Panc1 (cell line): ENCODE results near the gene ARMC2. TPM values are rescaled to one million over a fixed set of nuclear protein-coding genes. Genes with fewer than 3 reads are reported as not detected.

Experiments used
- ATAC-seq: fragments of 200-7000 bp; cut with Tn5 transposase; 2 replicates; pipeline ENCODE4 v1.9.1; 2020; ENCODE audit warnings: mild to moderate bottlenecking, moderate library complexity
- BruUV-seq: library from RNA; stranded (reverse); fragments of 400-500 nt; replicated peaks from 2 replicates; lab custom pipeline; 2021; lab: Mats Ljungman, UMichigan
- CTCF ChIA-PET: fragments of 300-600 bp; sonication (Branson Sonifier 250); formaldehyde crosslinking; loops from one replicate; lab custom pipeline; 2022; ENCODE audit warnings: antibody characterized with exemption; lab: Charles Lee
- POLR2A ChIA-PET: fragments of 300-600 bp; sonication (Branson Sonifier 250); formaldehyde crosslinking; loops from one replicate; lab custom pipeline; 2022; ENCODE audit warnings: antibody characterized with exemption; lab: Charles Lee
- DNase-seq: peaks from one replicate; pipeline ENCODE4 v3.0.0-alpha.2; 2010; ENCODE audit warnings: low read depth, low spot score
- H3K27ac ChIP-seq: 2 replicates; pipeline ENCODE4 v1.5.1; 2011; ENCODE audit warnings: mild to moderate bottlenecking, low read length, inconsistent platforms
- H3K27me3 ChIP-seq: fragments of 200-500 bp; sonication (Bioruptor generic); 2 replicates; pipeline ENCODE4 v1.6.0; 2014; ENCODE audit warnings: low read length, inconsistent platforms; ENCODE audit not compliant: control insufficient read depth, insufficient read depth
- H3K36me3 ChIP-seq: fragments of 200-500 bp; sonication (Bioruptor generic); 2 replicates; pipeline ENCODE4 v1.5.1; 2014; ENCODE audit warnings: inconsistent platforms, mild to moderate bottlenecking, low read length, moderate library complexity; ENCODE audit not compliant: control insufficient read depth, insufficient read depth
- H3K4me1 ChIP-seq: 2 replicates; pipeline ENCODE4 v1.5.1; 2011; ENCODE audit warnings: inconsistent platforms, mild to moderate bottlenecking, low read length, moderate library complexity; ENCODE audit not compliant: control insufficient read depth, insufficient read depth
- H3K4me3 ChIP-seq, 2 experiments: 2 replicates each; pipeline ENCODE4 v1.5.1; 2011 to 2012; ENCODE audit warnings: low read depth in 2 of 2, low read length in 2 of 2, mild to moderate bottlenecking in 2 of 2, inconsistent platforms in 1 of 2, moderate library complexity in 1 of 2
- H3K9me3 ChIP-seq: fragments of 200-500 bp; sonication (Bioruptor generic); 2 replicates; pipeline ENCODE4 v1.5.1; 2014; ENCODE audit warnings: low read depth, mild to moderate bottlenecking, inconsistent platforms, low read length, moderate library complexity; ENCODE audit not compliant: control insufficient read depth, insufficient read depth
- POLR2AphosphoS5 ChIP-seq: IDR thresholded peaks from 2 replicates; pipeline ENCODE4 v1.6.1; 2012; ENCODE audit warnings: mild to moderate bottlenecking, low read depth, low read length, moderate library complexity
- SIN3A ChIP-seq: IDR thresholded peaks from 2 replicates; pipeline ENCODE4 v1.6.1; 2012; ENCODE audit warnings: low read depth, mild to moderate bottlenecking, low read length, moderate library complexity, borderline replicate concordance; ENCODE audit not compliant: insufficient read depth
- TCF7L2 ChIP-seq: IDR thresholded peaks from 2 replicates; pipeline ENCODE4 v1.6.1; 2011; ENCODE audit warnings: mild to moderate bottlenecking, low read depth, low read length, inconsistent platforms
- in situ Hi-C: cut with HindIII; loops from 2 replicates; pipeline ENCODE4 v1.10.0; 2016; ENCODE audit warnings: low sequenced_read_pairs, low pct_unique_long_range_greater_than_20kb
- intact Hi-C: fragments of 100-400 bp; cut with micrococcal nuclease; formaldehyde crosslinking; loops from one replicate; pipeline ENCODE4 v1.10.0; 2022; ENCODE audit not compliant: unreplicated experiment
- total RNA-seq: library from RNA; stranded (reverse); gene quantifications from one replicate; pipeline ENCODE4 v1.2.1, GENCODE V29; 2021; ENCODE audit not compliant: unreplicated experiment
- TF ChIP-seq, protein P1 (sequence below), 2 experiments: IDR thresholded peaks; 2 replicates each; pipeline ENCODE4 v1.6.1; 2011 to 2012; ENCODE audit warnings: low read depth in 2 of 2, control low read depth in 1 of 2, low read length in 1 of 2, mild to moderate bottlenecking in 1 of 2, moderate library complexity in 1 of 2; ENCODE audit not compliant: insufficient read depth in 1 of 2
- TF ChIP-seq, protein P2 (sequence below): fragments of 450-650 bp; IDR thresholded peaks from 2 replicates; pipeline ENCODE4 v1.5.1; 2017; ENCODE audit warnings: mild to moderate bottlenecking

Gene ARMC2
- total RNA-seq, 1 experiment from 2014 or later = 9.3 TPM

DNA sequence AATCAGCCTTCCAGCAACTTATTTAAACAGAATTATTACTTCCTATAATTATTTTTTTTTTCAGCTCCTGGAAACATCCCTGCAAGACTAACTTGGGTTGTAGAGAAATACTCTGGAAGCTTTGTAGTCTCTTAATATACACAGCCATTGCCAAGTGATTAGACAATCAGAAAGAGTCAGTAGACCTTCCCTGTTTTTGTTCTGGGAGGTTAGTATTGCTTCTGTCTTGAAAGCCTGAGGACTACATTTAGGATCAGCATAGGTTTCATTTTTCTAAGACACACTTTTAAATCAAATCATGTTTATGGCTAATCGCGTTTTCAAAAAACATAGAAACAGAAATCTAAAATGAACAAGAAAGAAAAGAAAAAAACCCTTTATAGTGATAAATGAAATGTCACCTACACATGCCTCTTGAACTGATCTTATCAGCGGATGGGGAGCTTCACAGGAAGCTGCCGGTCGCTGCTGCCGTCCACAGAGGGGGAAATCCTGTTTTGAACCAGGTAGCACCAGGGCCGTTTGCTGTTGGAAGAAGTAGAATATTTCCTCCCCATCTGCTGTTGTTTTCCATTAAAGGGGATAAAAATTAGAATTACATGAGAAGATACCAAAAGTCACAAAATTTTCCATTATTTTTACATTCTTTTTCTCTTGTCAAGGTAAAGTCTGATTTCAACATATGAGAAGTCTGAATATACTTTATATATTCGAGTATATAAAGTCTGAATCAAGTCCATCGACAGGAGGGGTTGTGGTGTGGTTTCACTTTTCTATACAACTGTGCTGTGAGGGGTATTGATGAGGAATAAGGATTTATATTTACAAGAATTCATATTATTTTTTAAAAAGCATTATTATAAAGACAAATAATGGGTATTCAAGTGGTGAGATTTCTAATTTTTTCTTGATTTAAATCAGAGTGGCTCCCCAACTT lies 94.6 kb downstream of the ARMC2 start:
- Histone ChIP-seq H3K4me1 (no peaks in the 10 kb centered on the region), H3K36me3 (no peaks in the 10 kb centered on the region), H3K27me3 (peaks cover 8% of the 10 kb centered on the region; the same call in 1 of the 2 replicates), H3K9me3 (no peaks in the 10 kb centered on the region), H3K4me3 (no peak overlapping the region), H3K27ac (no peak overlapping the region)
- no peak for DNase-seq
- POLR2A ChIA-PET = no interaction called here
- CTCF ChIA-PET = no interaction called here
- no peak for ATAC-seq
- intact Hi-C loops (no loop called here), in situ Hi-C loops (no loop called here)
- TF ChIP-seq SIN3A (no peak), POLR2AphosphoS5 (no peak), TCF7L2 (no peak)
- TF ChIP-seq, protein P1, sequence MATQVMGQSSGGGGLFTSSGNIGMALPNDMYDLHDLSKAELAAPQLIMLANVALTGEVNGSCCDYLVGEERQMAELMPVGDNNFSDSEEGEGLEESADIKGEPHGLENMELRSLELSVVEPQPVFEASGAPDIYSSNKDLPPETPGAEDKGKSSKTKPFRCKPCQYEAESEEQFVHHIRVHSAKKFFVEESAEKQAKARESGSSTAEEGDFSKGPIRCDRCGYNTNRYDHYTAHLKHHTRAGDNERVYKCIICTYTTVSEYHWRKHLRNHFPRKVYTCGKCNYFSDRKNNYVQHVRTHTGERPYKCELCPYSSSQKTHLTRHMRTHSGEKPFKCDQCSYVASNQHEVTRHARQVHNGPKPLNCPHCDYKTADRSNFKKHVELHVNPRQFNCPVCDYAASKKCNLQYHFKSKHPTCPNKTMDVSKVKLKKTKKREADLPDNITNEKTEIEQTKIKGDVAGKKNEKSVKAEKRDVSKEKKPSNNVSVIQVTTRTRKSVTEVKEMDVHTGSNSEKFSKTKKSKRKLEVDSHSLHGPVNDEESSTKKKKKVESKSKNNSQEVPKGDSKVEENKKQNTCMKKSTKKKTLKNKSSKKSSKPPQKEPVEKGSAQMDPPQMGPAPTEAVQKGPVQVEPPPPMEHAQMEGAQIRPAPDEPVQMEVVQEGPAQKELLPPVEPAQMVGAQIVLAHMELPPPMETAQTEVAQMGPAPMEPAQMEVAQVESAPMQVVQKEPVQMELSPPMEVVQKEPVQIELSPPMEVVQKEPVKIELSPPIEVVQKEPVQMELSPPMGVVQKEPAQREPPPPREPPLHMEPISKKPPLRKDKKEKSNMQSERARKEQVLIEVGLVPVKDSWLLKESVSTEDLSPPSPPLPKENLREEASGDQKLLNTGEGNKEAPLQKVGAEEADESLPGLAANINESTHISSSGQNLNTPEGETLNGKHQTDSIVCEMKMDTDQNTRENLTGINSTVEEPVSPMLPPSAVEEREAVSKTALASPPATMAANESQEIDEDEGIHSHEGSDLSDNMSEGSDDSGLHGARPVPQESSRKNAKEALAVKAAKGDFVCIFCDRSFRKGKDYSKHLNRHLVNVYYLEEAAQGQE (IDR thresholded peaks at IDR 0.05; ENCODE audit: insufficient read depth in 1 of 2, low read depth in 2 of 2, low read length in 1 of 2) = no peak
- TF ChIP-seq, protein P2, sequence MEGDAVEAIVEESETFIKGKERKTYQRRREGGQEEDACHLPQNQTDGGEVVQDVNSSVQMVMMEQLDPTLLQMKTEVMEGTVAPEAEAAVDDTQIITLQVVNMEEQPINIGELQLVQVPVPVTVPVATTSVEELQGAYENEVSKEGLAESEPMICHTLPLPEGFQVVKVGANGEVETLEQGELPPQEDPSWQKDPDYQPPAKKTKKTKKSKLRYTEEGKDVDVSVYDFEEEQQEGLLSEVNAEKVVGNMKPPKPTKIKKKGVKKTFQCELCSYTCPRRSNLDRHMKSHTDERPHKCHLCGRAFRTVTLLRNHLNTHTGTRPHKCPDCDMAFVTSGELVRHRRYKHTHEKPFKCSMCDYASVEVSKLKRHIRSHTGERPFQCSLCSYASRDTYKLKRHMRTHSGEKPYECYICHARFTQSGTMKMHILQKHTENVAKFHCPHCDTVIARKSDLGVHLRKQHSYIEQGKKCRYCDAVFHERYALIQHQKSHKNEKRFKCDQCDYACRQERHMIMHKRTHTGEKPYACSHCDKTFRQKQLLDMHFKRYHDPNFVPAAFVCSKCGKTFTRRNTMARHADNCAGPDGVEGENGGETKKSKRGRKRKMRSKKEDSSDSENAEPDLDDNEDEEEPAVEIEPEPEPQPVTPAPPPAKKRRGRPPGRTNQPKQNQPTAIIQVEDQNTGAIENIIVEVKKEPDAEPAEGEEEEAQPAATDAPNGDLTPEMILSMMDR = no peak
- BruUV-seq = no TSS peak

DNA sequence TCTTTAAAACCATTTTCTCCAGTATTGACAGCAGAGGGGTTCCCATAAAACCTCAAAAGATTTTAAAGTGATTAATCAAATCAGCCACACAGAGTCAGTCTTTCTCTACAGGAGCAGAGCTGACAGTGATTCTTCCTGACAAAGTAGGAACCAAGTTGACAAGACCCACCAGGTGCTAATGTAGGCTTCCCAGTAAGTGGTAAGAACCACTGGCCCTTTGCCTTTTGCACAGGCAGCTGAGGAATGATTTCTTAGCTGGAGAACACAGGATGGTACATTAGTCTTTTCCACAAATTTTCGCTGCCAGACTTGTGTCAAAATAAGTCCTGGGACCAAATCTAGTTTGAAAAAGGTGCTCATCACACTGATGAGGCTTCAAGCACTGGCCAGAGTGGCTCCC lies 95.8 kb downstream of the ARMC2 start:
- ATAC-seq (no peak), DNase-seq (no peak)
- Histone ChIP-seq H3K9me3 (no peaks in the 10 kb centered on the region), H3K4me3 (no peak overlapping the region), H3K27me3 (peaks cover 8% of the 10 kb centered on the region; the same call in 1 of the 2 replicates), H3K4me1 (no peaks in the 10 kb centered on the region), H3K36me3 (no peaks in the 10 kb centered on the region), H3K27ac (no peak overlapping the region)
- intact Hi-C loops (no loop called here), in situ Hi-C loops (no loop called here)
- ChIA-PET CTCF (no interaction called here), POLR2A (interaction anchor here (0.5 kb wide), 1 partner anchor 54 kb away, joined by 3 read pairs; no protein-coding TSS in a partner anchor)
- no TSS peak for BruUV-seq
- TF ChIP-seq TCF7L2 = no peak
- TF ChIP-seq SIN3A = no peak
- TF ChIP-seq POLR2AphosphoS5 = no peak
- TF ChIP-seq, protein P2 = 0 out of 2 replicates have a peak, but pooled peaks have one; percentile 7
- TF ChIP-seq, protein P1 (IDR thresholded peaks at IDR 0.05; ENCODE audit: insufficient read depth in 1 of 2, low read depth in 2 of 2, low read length in 1 of 2) = no peak
